Stimulated activated CD4-positive, alpha-beta T cell treated with anti-CD3 and anti-CD28 coated beads, Interleukin-1b, Interleukin-23, amount 100 ng/mL, for 4 hours (primary cell): ENCODE measurements around the gene VWA3A.
A peak's percentile ranks its signal among the peaks of the same experiment; 100 is the strongest.
"Not testable (repeated sequence)": the region's sequence is repeated elsewhere in the genome, so short reads cannot be mapped to it uniquely, and the experiment has no call there.

Experiments used
- DNase-seq, 2 donors: peaks; one replicate each; pipeline ENCODE4 v3.0.0-alpha.2; 2020; ENCODE audit warnings: low read depth in 2 of 2

The VWA3A gene, protein sequence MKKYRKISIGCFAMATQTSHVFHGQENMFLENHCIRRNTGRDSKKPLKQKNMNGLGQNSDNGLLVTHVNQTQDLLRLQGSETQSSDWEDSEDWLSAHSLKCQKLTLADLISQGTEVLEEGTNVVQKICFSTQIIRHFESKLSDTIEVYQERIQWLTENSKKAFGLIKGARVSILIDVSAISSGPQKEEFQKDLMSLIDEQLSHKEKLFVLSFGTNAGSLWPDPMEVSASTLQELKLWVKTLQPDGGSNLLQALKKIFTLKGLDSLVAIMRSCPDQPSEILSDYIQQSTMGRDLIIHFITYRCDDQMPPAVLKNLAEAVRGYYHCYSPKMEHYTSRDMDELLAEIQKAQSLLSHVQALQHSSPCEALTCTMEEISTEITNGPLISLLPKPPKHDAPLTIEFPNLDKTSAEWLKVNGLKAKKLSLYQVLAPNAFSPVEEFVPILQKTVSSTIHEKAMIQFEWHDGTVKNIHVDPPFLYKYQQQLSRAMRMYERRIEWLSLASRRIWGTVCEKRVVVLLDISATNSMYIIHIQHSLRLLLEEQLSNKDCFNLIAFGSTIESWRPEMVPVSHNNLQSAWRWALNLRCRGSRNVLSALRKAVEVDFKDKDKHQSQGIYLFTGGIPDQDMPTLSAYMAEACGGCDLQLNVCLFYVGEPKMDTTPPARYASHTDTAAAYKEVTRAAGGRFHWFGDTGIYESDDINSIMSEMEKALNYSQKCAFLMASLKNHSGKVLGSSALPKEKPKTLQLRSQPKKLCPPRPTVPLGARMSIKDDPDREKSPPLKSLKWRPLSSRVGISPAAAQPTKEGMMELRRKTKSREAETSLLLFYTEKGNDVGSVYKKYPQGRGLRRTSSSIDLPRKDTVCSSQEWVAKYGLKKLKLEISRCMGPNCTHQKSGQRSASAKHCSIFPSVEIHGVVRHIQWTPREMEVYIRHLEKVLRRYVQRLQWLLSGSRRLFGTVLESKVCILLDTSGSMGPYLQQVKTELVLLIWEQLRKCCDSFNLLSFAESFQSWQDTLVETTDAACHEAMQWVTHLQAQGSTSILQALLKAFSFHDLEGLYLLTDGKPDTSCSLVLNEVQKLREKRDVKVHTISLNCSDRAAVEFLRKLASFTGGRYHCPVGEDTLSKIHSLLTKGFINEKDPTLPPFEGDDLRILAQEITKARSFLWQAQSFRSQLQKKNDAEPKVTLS

DNA sequence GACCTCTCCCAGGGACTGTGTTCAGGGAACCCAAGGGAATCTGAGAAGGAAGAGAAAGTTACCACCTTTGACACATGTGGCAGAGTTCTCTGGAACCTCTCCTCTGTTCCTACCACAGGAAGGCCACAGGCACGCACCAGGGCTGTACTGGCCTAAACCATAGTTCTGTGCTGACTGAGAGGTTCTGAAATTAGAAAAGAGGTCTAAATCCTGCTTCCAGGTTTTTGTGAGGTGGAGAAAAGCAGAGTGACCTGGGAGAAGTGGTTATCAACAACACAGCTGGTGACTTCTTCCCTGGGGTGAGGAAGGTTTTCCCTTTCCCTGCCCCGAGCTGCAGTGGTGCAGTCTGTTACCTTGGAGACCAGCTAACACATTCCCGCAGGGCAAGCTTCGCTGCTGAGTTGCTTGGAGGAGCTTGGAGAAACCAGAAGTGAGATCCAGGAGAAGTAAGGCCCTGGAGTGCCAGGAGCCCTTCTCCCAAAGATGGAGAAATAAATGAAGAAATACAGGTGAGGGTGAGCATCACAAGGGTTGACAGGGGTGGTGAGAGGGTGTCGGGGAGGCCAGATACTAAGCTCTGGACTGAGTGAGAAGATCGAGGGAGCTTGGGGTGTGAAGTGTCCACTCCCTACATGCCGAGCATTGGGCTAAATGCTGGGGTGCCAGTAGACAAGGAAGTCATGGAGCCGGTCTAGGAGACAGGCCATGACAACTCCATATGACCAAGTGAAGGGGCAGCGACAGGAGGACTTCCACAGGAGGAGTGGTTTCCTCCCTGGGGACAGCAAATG, at the start of gene VWA3A:
Gene VWA3A (plus strand): TSS at position 399 of the 791 bp plus-strand sequence. CDS start 97 bp downstream, at position 496.
- no peak for DNase-seq

DNA sequence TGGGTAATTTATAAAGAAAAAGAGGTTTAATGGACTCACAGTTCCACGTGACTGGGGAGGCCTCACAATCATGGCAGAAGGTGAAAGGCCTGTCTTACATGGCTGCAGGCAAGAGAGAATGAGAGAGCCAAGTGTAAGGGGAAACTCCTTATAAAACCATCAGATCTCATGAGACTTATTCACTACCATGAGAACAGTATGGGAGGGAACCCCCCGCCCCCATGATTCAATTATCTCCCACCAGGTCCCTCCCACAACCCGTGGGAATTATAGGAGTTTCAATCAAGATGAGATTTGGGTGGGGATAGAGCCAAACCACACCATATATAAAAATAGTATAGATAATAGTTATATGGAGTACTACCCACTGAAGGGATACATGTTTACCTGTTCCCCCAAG, 48.5 kb upstream of the VWA3A start:
- DNase-seq = not testable (repeated sequence)

DNA sequence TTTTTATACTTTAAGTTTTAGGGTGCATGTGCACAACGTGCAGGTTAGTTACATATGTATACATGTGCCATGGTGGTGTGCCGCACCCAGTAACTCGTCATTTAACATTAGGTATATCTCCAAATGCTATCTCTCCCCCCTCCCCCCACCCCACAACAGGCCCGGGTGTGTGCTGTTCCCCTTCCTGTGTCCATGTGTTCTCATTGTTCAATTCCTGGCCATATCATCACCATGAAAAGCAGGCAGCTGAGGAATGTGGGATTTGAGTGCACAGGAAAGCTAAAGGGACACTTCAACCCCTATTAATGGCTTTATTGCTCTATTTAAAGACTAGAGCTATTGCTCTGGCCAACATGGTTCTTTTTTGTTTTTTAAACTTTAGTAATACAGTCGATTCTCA, 46.5 kb upstream of the VWA3A start:
- DNase-seq = not testable (repeated sequence)

DNA sequence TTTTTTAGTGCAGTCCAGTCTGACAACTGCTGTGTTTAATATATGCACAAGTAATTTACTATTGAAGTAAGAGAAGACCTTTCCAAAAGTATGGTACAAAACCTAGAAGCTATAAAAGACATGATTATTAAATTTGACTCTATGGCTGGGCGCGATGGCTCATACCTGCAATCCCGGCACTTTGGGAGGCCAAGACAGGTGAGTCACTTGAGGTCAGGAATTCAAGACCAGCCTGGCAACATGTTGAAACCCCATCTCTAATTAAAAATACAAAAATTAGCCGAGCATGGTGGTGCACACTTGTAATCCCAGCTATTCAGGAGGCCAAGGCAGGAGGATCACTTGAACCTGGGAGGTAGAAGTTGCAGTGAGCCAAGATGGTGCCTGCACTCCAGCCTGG, 41.4 kb upstream of the VWA3A start:
- no peak for DNase-seq

DNA sequence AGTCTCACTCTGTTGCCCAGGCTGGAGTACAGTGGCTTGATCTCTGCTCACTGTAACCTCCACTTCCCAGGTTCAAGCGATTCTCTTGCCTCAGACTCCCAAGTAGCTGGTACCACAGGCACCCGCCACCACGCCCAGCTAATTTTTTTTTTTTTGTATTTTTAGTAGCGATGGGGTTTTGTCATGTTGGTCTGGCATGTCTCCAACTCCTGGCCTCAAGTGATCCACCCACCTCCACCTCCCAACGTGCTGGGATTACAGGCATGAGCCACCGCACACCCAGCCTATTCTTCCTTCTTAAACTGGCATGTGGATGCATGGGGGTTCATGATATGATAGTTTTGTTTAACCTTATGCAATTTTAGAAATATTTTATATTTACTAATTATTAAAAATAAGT, 39.4 kb upstream of the VWA3A start:
- no peak for DNase-seq

DNA sequence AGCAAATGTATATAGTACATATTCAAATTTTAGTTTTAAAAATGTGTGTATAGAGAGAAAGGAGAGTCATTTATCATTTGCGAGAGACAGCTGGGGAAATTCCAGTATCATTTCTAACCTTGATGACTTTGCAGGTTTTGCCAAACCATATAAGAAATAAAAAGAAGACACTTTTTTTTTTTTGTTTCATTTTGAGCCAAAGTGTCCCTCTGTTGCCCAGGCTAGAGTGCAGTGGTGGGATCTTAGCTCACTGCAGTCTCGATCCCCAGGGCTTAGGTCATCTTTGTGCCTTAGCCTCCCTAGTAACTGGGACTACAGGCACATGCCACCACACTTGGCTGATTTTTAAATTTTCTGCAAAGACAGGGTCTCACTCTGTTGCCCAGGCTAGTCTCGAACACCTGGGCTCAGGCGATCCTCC, 38.4 kb upstream of the VWA3A start:
- no peak for DNase-seq

DNA sequence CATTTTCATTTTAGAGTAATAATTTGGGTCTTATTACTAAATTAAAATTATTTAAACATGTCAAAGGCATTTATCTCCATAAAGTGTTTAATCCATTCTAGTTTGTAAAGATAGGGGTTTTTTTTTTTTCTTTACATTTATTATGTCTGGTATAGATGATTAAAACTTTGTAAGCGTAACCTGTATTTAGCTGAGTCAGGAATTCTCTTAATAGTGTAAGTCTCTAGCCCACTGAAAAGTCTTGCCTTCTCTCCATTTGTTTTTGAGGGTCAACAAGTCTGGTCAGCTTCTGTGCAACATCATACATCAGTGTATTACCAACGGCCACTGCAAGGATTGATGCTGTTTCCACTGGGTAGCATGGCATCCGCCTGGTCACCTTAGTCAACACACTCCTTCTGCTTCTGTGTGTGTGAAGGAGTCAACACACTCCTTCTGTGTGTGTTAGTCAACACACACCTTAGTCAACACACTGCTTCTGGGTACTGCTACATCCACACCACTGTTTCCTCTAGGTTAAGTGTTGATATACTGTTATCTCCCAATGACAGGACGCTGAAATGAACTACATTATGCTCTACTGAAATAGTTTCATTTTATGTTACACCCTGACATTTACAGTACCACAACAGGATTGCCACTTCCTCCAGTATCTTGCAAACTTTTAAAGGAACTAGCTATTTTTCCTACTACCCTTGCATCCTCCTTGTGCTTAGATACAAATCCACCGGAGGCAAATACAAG, 37.3 kb upstream of the VWA3A start:
- DNase-seq = no peak

DNA sequence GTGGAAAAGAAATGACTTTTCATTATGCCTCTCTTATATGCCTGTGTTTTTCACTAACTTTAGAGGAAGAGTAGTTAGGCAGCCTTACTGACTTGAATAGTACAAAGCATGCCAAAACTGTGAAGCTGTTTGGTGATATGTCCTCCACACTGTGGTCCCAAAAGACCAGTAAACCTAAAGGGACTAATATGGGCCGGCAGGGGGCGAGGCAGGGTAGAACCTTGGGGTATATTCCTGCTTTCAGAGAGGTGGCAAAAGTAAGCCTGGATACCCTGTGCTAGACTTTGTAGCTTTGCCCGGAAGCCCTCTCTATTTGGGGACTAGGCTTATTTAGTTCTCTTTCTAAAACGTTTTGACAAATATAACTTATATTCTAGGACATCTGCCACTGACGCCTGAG, 36.5 kb upstream of the VWA3A start:
- DNase-seq = no peak

DNA sequence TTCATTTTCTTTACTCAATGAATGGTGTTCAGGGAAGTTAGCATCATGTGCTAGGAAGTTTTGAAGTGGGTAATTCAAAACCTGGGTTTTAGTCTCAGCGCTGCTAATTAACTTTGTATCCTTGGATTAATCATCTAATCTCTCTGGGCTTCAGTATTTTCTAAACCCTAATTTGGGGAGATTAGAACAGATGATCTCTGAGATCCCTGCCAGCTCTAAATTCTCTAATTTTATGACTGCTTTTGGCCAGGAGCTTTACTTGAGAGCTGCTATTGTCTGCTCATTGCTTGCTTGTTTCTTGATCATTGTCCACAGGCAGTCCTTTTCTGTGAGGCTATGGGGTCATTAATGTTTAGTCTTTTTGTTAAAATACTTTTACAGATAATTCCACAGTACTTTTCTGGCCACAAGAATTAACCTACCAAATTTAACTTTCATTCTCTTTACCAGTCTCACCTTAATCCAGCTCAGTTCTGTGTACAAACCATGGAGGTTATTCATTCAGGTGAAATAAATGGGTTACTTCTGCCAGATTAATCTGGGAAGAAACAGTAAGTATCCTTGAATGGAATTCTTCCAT, 28.4 kb upstream of the VWA3A start:
- DNase-seq = no peak

DNA sequence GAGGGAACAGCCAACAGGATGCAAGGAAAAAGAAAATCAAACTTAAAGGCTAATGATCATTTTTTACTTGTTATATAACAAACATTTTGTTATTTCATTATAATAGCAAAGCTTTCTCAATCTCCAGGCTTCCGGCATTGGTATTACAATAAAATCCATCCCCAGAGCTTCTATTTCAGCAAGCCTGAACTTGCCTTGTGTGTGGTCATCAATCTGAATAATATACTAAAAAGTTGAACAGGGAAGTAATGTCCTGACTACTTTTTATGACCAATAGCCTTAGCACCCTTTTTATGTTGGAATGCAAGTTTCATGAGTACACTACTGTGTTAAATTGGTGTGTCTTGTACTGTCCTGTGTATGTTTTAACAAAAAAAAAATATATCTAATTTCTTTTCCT, 27.1 kb upstream of the VWA3A start:
- no peak for DNase-seq

DNA sequence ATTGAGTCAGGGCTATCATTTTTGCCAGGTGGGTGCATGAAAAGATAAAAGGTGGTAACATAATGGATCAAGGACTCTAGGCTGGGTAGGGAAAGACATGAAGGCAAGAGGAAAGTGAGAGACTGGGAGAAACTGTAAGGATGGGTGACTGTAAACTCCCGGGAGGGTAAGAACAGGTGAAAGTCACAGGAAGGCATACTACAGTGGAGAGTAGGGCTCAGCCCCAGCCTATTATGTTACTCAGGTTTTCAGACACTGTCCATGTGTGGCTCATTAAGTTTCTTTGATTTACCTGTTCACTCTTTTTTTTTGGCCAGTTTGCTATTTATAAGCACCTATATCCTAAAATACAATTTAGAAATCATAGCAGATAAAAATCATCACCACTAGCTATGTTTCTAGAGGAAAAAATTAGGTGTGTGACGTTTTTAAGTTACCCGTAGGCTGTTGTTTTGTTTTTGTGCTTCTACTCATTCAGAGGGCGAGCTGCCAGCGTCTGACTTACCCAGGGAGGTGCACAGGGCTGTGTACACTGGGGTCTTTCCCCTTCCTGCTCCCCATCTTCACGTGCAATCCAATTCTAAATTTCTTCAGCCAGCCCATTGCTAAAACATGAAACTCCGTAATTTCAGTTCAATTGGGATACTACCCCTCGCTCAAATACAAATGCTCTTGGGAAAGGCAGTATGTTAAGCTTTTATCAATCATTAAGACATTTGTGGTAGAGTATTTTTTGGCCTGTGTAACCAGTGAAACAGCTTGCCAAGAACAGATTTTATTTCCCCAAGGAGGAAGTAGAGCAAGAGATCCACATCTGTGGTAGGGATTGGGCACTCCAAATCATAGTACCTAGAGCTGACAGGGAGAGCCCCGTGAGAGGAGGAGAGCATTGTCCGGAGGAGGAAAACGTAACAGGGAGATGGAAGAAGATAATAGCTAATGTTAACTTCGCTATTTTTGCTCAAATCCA, 21.7 kb upstream of the VWA3A start:
- DNase-seq = no peak

DNA sequence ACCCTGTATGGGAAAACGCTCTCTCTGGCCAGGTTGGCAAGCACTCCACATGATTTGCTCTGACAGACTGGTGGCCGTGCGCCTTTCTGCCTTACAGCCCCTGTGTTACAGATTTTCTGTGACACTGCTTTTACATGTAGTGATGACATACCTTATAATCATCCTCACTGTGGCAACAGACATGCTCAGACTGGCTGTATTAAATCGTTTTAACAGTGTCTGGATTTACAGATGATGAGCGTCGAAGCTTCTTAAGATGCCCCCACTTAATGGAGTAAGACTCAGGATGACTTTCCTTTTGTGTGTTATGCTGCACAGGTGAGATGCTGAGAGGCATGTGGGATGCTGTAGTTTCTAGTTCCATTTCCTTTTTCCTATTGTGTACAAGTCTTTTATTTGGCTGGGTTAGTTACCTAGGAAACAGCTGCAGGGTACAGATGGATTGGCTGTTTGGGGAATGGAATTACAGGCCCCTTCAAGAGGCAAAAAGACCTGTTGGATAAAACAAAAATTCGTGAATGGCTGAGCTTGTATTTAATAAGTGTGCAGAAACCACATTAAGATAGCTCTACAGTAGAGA, 20.9 kb upstream of the VWA3A start:
- DNase-seq = no peak

DNA sequence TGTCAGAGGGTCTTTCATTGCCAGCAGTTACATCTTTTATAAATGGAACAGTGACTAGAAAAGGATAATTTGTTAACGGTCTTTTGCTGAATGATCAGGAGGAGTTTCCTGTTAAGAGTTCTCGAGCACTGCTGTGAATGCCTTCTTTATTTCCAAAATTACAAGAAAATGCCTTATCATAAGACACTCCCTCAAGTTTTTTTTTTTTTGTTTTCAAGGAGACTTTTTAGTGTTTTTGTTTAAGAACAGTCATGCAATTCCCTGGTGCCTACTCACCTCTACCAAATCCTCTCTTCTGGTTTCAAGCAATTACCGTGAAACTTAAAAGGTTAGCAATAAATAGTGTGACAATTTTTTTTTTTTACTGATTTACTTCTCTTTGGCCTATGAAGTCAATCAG, 19.0 kb upstream of the VWA3A start:
- no peak for DNase-seq

DNA sequence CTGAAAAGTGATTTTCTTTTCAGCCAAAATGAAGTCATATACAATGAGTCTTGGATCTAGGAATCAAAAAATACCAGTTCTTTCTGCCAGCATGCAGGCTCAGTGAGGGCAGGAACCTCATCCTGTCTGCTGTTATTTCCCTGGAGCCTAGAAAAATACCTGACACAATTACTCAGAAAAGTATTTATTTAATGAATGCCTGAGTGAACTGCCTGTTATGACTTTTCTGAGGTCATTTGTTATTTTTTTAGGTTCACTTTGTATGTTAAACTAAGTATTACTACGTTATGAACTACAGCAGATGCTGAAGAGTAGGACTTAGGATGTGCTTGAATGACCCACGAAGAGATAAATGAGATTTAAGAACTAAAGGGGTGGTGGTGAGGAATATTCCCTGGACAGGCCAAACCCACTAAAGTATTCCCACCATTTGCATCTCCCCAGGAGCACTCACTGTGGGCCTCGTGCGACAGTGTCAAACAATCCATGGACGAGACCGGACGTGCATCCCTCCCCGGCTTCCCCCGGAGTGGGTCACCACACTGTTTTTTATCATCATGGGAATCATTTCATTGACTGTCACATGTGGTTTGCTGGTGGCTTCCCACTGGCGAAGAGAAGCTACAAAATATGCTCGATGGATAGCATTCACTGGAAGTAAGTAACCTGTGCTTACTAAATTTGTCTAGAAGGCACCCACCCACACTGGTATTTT, 17.1 kb upstream of the VWA3A start:
- no peak for DNase-seq

DNA sequence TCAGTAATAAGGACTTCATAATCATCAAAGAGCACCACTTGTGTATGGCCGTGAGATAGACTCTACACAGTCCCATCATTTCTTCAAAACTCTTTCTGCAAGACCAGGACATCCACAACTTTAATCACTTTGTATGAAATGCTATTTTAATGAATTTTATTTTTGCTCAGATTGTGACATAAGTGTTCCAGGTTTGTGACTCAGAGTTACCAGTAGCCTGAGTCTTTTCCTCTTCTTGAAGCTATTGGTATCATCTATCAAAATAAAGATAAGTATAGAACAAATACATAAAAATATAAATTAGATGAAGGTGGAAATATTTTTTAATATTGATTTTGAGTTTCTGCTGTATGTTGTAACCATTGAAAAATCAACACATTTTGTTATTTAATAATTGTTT, 16.6 kb upstream of the VWA3A start:
- no peak for DNase-seq

DNA sequence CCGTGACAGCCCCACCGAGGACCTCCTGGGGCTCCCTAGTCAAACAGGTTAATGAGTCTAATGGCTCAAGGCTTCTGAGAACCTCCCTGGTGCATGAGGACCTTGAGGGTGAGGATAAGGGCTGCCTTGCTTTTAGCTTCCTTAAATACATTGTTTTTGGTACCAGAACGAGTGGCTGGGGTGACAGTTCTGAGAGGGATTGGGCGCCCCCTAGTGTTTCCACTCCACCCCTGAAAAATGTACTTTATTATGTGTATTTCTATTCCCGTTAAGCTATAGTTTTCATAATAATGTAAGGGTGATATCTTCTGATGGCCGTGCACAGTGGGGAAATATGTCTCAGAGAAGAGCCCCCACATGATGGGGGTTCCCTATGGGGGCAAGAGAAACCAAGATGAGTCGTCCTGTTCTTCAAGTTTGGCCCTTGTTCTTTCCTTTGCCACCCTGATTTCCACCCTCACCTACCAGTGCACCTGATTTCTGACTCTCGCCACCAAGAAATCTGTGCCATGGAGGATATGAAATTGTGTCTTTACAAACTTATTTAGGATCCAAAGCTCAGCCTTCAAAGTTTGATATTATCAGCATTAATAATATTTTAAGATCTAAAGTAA, 14.5 kb upstream of the VWA3A start:
- DNase-seq = peak; percentile 66 to 71

DNA sequence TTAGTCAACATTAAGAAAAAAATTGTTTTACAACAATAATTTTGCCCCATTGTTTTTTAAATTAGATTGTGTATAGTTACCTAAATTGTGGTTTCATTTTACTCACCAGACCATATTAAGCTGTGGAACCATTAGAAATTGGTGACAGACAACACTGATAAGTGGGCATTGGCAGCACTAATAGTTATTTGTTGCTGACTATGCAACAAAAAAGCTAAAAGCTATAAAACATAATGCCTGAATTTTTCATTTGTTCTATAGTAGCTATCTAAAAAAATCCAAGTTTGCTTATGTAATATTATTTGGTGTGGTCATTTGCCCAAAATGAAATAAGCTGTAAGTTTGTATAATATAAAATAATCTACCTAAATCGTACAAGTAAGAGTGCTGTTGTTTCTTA, 13.7 kb upstream of the VWA3A start:
- no peak for DNase-seq

DNA sequence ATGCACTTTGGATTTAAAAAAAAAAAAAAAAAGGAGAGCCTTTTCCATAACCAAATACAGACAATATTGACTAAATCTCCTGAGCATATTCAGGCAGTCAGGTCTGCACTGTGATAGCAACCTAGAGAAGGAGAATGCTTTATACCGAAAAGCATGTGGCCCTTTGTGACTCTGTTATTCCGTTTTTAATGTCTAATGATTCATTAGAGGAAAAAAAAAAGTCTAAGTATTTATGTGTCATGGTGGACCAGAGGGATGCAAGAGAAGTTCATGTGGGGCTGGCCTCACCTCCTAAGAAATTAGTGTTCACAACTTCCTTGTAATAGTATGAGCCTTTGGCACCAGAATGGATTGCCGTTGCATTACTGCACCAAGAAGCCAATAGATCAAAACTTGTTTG, 11.3 kb upstream of the VWA3A start:
- DNase-seq = no peak
